ENCODE results near the gene IGF2BP2.

Gene IGF2BP2

DNA sequence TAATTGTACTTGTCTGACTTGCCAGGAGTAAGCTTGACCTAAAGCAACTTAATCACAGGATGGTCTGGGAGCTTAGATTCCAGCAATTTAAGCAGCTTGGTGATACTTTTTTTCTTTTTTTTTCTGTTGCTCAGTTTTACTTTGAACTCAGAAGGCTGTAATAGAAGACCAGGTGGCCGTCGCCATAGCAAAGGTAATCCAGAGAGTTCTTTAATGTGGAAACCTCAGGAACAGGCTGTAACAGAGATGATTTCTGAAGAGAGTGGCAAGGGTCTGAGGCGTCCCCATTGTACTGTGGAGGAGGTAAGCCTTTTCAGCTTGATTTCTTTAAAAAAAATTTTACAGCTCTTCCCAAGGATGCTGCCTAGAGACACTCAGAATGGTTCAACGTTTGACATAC is 218.6 kb downstream of the IGF2BP2 start:
- TF ChIP-seq, protein P1, sequence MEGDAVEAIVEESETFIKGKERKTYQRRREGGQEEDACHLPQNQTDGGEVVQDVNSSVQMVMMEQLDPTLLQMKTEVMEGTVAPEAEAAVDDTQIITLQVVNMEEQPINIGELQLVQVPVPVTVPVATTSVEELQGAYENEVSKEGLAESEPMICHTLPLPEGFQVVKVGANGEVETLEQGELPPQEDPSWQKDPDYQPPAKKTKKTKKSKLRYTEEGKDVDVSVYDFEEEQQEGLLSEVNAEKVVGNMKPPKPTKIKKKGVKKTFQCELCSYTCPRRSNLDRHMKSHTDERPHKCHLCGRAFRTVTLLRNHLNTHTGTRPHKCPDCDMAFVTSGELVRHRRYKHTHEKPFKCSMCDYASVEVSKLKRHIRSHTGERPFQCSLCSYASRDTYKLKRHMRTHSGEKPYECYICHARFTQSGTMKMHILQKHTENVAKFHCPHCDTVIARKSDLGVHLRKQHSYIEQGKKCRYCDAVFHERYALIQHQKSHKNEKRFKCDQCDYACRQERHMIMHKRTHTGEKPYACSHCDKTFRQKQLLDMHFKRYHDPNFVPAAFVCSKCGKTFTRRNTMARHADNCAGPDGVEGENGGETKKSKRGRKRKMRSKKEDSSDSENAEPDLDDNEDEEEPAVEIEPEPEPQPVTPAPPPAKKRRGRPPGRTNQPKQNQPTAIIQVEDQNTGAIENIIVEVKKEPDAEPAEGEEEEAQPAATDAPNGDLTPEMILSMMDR (IDR thresholded peaks at IDR 0.05; ENCODE audit: low read depth, low read length): no peak
- DNase-seq (ENCODE audit: extremely low read depth, low read depth): no peak

DNA sequence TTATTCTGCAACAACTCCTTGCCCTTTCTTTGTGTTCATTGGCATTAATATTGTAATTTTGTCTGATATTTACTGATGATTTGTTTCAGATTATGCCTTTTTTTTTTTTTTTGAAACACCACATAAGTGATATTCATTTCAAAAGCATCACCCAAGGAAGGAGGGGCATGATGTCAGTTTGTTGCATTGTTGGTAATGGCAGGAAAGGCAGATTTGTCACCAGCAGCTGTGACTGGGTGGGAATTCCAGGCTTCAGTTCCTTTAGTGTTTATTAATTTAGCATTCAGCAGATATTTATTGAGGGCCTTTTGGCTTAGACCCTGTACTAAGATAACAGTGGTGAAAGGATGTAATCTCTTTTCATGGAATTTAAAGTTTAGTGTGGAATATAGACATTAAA is 219.3 kb downstream of the IGF2BP2 start:
- DNase-seq (ENCODE audit: extremely low read depth, low read depth): no peak
- TF ChIP-seq, protein P1 (IDR thresholded peaks at IDR 0.05; ENCODE audit: low read depth, low read length): no peak

- no peak for DNase-seq (ENCODE audit: extremely low read depth, low read depth)
These were observed 229.3 kb downstream of the IGF2BP2 start for GRCh38 chr3:185595526-185595925.

GRCh38 chr3:185594073-185594472 is 230.8 kb downstream of the IGF2BP2 start:
- TF ChIP-seq, protein P1 (IDR thresholded peaks at IDR 0.05; ENCODE audit: low read depth, low read length): no peak
- DNase-seq (ENCODE audit: extremely low read depth, low read depth): no peak

More at GRCh38 chr3:185595526-185595925, 229.3 kb downstream of the IGF2BP2 start:
- TF ChIP-seq, protein P1 (IDR thresholded peaks at IDR 0.05; ENCODE audit: low read depth, low read length): no peak

Measured in AG09319 (cell line).